GM23338 (cell line): ENCODE results near the gene CAPNS2.

ENCODE experiments used
- CREB1 ChIP-seq: fragments of 250-450 bp; sonication (Bioruptor Pico); IDR thresholded peaks from 2 replicates; pipeline ENCODE4 v1.5.0; 2020; ENCODE audit warnings: low read depth, mild to moderate bottlenecking, moderate library complexity
- EZH2 ChIP-seq: fragments of 200-600 bp; sonication (generic); IDR thresholded peaks from one replicate; pipeline ENCODE4 v1.8.0; 2017; ENCODE audit warnings: antibody characterized with exemption, mild to moderate bottlenecking, low read depth; ENCODE audit not compliant: unreplicated experiment
- EZH2phosphoT487 ChIP-seq: fragments of 200-600 bp; sonication (generic); IDR thresholded peaks from one replicate; pipeline ENCODE4 v1.8.1; 2018; ENCODE audit warnings: antibody characterized with exemption; ENCODE audit not compliant: unreplicated experiment
- POLR2AphosphoS5 ChIP-seq: IDR thresholded peaks from 2 replicates; pipeline ENCODE4 v1.6.1; 2016; ENCODE audit warnings: antibody characterized with exemption, low read depth
- ZNF114 ChIP-seq: fragments of 250-450 bp; sonication (Bioruptor Pico); IDR thresholded peaks from 2 replicates; pipeline ENCODE4 v1.5.0; 2020; ENCODE audit warnings: mild to moderate bottlenecking, moderate library complexity
- TF ChIP-seq, protein P1 (sequence below), 2 experiments: fragments of 200-600 bp in 1 of 2; sonication (generic) in 1 of 2; conservative IDR thresholded peaks; 2 replicates each; pipeline versions ENCODE4 v1.5.1 to v1.6.1; 2016 to 2017; ENCODE audit warnings: antibody characterized with exemption in 2 of 2, low read depth in 2 of 2, mild to moderate bottlenecking in 2 of 2, moderate library complexity in 1 of 2
- TF ChIP-seq, protein P2 (sequence below): IDR thresholded peaks from 2 replicates; pipeline ENCODE4 v1.6.1; 2016; ENCODE audit warnings: antibody characterized with exemption

DNA sequence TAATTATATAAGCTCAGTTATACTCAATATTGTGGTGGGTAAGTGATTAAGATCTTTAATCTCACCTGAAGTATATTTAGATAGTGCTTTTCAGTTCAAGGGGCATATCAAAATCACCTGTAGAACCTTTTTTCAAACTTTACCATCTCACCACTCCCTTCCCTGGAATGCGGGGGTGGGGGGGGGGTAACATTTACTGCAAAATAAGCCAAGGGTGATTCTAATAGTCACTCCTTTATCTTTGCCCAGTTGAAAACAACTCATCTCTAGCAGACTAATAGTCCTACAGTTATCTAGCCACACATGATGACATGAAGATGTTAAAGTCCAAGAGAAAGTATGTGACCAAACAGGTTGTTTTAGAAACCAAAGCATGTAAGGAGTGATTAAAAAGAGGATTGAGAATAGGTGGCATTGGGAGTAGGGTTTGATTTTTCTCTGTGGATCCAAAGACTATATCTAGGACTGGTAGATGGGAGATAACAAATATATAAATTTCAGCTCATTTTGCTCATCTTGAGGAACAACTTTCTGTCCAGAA, 36.1 kb upstream of the CAPNS2 start:
- no peak for TF ChIP-seq POLR2AphosphoS5
- TF ChIP-seq, protein P1, sequence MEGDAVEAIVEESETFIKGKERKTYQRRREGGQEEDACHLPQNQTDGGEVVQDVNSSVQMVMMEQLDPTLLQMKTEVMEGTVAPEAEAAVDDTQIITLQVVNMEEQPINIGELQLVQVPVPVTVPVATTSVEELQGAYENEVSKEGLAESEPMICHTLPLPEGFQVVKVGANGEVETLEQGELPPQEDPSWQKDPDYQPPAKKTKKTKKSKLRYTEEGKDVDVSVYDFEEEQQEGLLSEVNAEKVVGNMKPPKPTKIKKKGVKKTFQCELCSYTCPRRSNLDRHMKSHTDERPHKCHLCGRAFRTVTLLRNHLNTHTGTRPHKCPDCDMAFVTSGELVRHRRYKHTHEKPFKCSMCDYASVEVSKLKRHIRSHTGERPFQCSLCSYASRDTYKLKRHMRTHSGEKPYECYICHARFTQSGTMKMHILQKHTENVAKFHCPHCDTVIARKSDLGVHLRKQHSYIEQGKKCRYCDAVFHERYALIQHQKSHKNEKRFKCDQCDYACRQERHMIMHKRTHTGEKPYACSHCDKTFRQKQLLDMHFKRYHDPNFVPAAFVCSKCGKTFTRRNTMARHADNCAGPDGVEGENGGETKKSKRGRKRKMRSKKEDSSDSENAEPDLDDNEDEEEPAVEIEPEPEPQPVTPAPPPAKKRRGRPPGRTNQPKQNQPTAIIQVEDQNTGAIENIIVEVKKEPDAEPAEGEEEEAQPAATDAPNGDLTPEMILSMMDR (conservative IDR thresholded peaks at IDR 0.05; ENCODE audit: low read depth in 2 of 2) = no peak
- no peak for TF ChIP-seq ZNF114
- no peak for TF ChIP-seq EZH2phosphoT487
- TF ChIP-seq EZH2 = no peak
- TF ChIP-seq CREB1 (CRISPR knock-in tag) = no peak
- TF ChIP-seq, protein P2, sequence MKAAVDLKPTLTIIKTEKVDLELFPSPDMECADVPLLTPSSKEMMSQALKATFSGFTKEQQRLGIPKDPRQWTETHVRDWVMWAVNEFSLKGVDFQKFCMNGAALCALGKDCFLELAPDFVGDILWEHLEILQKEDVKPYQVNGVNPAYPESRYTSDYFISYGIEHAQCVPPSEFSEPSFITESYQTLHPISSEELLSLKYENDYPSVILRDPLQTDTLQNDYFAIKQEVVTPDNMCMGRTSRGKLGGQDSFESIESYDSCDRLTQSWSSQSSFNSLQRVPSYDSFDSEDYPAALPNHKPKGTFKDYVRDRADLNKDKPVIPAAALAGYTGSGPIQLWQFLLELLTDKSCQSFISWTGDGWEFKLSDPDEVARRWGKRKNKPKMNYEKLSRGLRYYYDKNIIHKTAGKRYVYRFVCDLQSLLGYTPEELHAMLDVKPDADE = no peak
